Left lobe of liver (tissue), 2 donors: ENCODE results near the gene SLC17A4. TPM values are rescaled to one million over a fixed set of nuclear protein-coding genes. Genes with fewer than 3 reads are reported as not detected.

Source experiments
- ATAC-seq: fragments of 200-7000 bp; cut with Tn5 transposase; one replicate; pipeline ENCODE4 v1.9.1; 2020; ENCODE audit warnings: mild to moderate bottlenecking, moderate library complexity
- DNase-seq: peaks from one replicate; pipeline ENCODE4 v3.0.0-alpha.2; 2020; ENCODE audit warnings: low spot score
- total RNA-seq: library from RNA; stranded (reverse); gene quantifications from one replicate; pipeline ENCODE4 v1.2.1, GENCODE V29; 2021
- donor health status: DM: no; HTN: no; CAD: no; lungs with moderate emphysema.
- donor health status: DM: no; HTN: yes; CAD: no.

The SLC17A4 gene, protein sequence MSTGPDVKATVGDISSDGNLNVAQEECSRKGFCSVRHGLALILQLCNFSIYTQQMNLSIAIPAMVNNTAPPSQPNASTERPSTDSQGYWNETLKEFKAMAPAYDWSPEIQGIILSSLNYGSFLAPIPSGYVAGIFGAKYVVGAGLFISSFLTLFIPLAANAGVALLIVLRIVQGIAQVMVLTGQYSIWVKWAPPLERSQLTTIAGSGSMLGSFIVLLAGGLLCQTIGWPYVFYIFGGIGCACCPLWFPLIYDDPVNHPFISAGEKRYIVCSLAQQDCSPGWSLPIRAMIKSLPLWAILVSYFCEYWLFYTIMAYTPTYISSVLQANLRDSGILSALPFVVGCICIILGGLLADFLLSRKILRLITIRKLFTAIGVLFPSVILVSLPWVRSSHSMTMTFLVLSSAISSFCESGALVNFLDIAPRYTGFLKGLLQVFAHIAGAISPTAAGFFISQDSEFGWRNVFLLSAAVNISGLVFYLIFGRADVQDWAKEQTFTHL
- 19.2 TPM for total RNA-seq

GRCh38 chr6:25754535-25754934, at the start of gene SLC17A4:
Gene SLC17A4, plus strand, starts transcription at chr6:25754742. Its CDS starts 7,221 bp downstream, at chr6:25761963.
- no peak for DNase-seq
- peak; percentile 37 for ATAC-seq

DNA sequence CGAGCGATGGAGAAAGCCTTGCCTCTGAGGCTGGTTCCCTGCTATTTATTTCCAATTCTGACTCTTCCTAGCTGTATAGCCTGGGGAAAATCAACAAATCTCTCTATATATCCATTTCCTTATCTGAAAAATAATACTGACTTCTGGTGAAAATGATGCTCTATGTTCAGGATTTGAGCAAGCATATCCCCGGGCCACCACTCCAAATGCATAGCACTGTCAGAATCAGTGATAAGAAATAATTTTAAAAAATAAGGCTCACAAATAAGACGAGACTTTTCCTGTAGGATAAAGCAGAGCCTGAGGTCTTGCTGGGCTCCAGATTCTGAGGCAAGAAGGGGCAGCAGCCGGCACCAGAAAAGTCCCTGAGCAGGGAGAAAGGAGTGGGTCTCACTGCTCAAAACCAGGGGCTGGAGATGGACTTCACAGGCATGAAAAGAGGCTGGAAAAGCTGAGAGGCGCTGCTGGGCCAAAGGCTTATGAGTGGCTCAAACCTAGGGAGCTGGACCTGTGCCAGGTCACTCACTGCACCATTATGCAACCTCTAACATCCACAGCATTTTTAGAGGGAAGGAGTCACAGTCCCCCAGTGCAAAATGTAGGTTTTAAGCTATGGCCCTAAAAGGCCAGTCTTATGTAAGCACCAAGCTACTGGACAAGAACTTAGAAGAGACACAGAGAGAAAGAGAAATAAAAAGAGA, 48.1 kb upstream of the SLC17A4 start:
- peak; percentile 75 for ATAC-seq
- peak; percentile 62 for DNase-seq

- ATAC-seq (no peak), DNase-seq (no peak)
Observed at GRCh38 chr6:25709761-25710160, 44.8 kb upstream of the SLC17A4 start.

DNA sequence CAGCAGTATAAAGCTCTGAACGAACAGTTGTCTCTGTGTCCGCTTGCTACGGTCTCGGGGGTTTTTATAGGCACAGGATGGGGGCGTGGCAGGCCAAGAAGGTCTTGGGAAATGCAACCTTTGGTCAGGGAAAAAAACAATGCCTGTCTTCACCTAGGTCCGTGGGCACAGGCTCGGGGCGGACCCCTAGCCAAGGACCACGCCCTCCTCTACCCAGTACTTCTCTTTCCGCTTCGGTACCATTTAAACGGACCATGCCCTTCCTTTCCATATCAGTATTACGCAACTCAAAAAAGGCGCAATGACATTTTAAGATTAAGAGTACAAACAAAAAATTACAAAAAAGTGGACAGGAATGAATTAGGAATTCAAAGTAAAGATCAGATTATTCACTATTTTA, 44.3 kb upstream of the SLC17A4 start:
- no peak for ATAC-seq

GRCh38 chr6:25713824-25714223, 40.7 kb upstream of the SLC17A4 start:
- DNase-seq (no peak), ATAC-seq (no peak)

More for the DNA sequence above, 44.3 kb upstream of the SLC17A4 start:
- no peak for DNase-seq

DNA sequence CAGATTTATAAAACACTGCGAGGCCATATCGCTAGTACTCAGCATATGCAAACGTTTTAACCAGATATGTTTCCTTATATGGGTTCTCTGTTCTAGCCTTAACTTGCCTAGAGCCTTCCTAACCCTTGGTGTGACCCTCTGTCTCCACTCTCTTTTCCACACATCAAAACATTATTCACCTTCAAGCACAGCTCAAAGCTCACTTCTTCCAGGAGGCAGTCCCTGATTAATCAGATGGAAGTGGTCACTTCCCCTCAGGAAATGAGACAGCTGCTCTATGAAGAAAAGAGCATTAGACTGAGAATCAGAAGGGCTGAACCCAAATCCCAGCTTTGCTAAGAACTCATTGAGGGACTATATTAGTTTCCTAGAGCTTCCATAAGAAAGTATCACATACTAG, 39.8 kb upstream of the SLC17A4 start:
- ATAC-seq (no peak), DNase-seq (no peak)

DNA sequence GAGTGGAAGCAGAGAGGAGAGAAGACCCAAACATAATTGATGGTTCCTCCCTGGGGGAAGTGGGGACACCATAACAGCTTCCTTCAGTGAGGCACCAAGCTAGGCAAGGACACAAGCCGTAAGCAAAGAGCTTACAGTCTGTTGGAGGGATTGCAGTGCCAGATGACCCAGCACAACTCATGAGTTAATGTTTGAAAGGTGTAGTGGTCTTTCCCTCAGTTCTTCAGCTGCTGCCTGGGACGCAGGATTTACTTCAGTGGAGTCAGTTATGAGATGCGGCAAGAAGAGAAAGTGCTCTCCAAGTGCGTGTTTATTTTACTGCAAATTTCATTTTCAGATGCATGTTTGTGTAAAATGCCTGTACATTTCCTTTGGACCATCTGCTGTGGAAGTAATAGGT, 38.7 kb upstream of the SLC17A4 start:
- ATAC-seq: no peak
- no peak for DNase-seq

DNA sequence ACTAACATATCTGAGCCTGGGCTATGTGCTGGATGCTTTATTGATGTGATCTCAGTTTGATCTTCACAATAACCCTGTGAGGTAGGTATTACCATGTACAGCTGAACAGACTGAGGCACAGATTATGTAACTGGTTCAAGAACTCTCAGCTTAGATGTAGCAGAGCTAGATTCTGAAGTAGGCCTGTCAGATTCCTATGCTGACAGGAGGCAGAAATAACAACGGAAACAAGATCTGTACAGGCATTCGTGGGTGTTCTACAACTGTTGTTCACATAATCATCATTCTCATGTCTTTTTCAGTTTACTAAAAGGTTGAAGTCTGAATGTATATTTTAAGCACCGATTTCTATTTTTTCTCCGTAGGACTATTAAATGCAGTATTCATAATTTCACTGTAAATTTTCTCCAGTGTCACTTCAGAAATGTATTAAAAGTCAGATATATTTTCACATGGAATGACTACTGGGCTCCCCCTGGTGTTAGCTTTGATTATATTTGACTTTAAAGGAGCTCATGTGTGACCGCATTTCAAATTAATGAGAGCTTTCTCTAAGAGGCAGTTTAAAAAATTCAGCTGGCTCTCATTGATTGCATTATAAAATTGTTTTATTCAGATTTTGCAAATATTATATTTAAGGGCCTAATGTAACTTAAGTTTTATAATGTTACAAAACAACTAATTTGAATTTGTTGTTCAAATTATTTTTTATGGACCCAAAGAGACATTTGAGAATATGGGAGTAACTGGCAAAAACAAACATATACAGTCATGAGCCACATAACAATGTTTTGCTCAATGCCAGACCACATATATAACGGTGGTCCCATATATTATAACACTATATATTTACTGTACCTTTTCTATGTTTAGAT, 36.4 kb upstream of the SLC17A4 start:
- DNase-seq (no peak), ATAC-seq (peak; percentile 76)

DNA sequence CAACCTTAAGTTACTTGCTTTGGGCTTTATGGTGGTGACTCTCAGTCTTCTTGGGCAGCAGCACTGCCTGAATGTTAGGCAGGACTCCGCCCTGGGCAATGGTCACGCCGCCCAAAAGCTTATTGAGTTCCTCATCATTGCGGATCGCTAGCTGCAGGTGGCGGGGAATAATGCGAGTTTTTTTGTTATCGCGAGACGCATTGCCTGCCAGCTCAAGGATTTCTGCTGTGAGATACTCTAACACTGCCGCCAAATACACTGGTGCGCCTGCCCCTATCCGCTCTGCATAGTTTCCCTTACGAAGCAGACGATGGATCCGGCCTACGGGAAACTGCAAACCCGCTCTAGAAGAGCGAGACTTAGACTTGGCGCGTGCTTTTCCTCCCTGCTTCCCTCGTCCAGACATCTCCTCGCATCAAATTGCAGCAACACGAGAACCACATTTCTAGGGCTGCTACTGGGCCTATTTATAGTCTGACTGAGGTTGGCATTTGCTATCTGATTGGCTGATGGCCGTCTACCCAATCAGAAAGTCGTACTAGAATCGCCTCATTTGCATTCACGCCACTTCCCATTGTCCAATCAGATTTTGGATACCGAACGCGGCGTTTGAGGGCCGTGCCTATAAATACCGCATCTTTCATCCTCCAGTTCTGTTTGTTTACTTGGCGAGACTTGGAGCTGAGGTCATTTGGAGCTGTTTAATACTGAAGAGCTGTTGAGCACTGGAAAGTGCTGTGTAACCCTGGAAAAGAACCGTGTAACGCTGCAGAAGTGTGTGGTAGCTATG, 28.2 kb upstream of the SLC17A4 start:
- ATAC-seq (no peak), DNase-seq (no peak)

DNA sequence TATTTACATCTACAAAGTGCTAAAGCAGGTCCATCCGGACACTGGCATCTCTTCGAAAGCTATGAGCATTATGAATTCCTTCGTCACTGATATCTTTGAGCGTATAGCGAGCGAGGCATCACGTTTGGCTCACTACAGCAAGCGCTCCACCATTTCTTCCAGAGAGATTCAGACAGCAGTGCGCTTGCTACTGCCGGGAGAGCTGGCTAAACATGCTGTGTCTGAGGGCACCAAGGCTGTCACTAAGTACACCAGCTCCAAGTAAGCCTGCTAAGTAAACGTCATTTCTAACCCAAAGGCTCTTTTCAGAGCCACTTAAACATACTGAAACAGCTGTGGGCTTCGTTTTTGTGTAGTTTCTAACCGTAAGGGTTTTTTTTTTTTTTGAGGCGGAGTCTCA, 27.5 kb upstream of the SLC17A4 start:
- DNase-seq (no peak), ATAC-seq (no peak)

- DNase-seq: no peak
- no peak for ATAC-seq
Observed at GRCh38 chr6:25730907-25731306, 23.6 kb upstream of the SLC17A4 start.

DNA sequence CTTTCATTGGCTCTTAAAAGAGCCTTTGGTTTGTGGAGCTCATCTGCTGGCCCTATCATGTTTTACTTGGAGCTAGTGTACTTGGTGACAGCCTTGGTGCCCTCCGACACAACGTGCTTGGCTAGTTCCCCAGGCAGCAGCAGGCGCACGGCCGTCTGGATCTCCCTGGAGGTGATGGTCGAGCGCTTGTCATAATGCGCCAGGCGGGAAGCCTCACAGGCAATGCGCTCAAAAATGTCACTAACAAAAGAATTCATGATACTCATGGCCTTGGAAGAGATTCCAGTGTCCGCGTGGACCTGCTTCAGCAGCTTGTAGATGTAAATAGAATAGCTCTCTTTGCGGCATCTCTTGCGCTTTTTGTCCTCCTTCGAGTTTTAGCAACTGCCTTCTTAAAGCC, 22.8 kb upstream of the SLC17A4 start:
- DNase-seq (no peak), ATAC-seq (no peak)

DNA sequence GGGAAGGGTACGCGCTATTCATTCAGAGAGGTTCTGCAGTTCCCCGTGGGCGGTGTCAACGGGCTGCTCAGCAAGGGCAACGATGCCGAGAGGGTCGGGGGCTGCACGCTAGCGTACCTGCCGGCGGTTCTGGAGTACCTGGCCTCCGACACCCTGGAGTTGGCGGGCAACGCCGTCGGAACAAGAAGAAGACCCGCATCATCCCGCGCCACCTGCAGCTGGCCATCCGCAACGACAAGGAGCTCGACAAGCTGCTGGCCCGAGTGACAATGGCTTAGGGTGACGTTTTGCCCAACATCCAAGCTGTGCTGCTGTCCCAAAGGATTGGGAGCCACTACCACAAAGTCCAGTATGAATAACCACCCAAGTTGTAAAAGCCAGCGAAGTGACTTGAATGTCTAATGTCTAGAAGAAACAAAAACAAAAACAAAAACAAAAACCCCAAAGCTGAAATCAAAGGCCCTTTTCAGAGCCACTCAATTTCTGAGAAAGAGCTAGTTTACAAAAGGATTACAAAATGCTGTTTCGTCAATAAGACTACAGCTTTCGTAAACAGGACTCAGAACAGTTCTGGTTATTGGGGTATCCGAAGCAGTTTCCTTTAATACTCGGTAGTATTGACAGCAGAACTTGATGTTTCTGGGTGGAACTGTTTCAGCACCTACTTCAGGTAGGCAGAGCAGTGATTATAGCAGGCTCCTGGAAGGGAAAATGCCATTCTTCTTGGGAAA, 21.9 kb upstream of the SLC17A4 start:
- no peak for DNase-seq
- ATAC-seq: peak; percentile 57

DNA sequence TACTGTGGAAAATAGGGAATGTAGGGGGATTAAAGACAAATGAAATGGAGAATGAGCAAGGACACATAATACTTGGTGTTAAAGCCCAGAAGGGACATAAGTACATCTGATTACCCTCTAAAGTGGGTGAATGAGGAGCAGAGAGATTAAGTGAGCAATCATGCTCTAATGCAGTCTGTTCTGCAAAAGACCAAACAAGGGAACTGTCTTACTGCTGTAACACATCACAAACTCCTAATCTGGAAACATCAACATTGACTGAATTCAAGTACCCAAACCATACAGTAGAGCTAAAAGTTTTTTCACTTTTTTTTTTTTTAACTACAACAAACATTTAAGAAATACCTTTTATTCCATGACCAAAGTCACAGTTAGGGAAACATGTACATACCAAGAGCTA, 19.3 kb upstream of the SLC17A4 start:
- ATAC-seq (no peak), DNase-seq (no peak)

GRCh38 chr6:25743868-25744267, 10.7 kb upstream of the SLC17A4 start:
- ATAC-seq (no peak), DNase-seq (no peak)

GRCh38 chr6:25745836-25746235, 8.7 kb upstream of the SLC17A4 start:
- DNase-seq (no peak), ATAC-seq (no peak)

DNA sequence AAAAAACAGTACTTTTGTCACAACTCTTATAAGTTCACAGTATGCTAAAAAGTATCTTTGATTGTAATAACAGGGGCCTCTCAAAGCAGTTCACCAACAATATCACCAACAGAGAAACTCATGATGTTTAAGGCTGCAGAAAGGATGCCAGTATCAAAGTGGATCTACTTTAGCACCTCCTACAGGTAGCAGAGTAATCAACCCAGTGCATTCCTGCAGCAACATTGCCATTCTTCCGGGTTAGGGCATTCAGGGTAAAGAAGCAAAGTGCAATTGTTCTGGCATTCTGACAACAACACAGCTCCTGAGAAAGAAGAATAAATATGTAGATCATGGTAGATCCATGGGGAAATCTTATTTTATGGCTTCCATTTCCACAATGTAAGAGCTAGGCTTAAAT, 7.6 kb upstream of the SLC17A4 start:
- peak; percentile 72 for ATAC-seq
- DNase-seq: no peak

DNA sequence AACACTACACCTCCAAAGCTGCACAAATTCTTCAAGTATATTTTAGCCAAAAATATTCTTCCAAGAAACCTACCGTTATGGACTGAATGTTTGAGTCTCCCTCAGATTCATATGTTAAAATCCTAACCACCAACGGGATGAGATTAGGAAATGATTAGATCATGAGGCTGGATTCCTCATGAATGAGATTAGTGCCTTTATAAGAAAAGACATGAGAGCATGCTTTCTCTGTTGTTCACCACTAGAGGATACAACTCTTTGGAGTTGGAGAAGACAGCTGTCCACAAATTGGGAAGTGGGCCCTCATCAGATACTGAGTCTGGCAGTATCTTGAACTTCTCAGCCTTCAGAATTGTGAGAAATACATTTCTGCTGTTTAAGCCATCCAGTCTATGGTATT, 7.1 kb upstream of the SLC17A4 start:
- ATAC-seq (no peak), DNase-seq (no peak)

GRCh38 chr6:25748049-25748448, 6.5 kb upstream of the SLC17A4 start:
- ATAC-seq (peak; percentile 43), DNase-seq (no peak)
